CD4-positive, alpha-beta T cell treated with Interleukin-21 for 1 hour (primary cell): ENCODE measurements around the gene KANK2.

Experiments
- DNase-seq: peaks from one replicate; pipeline ENCODE4 v3.0.0-alpha.2; 2020

The KANK2 gene

DNA sequence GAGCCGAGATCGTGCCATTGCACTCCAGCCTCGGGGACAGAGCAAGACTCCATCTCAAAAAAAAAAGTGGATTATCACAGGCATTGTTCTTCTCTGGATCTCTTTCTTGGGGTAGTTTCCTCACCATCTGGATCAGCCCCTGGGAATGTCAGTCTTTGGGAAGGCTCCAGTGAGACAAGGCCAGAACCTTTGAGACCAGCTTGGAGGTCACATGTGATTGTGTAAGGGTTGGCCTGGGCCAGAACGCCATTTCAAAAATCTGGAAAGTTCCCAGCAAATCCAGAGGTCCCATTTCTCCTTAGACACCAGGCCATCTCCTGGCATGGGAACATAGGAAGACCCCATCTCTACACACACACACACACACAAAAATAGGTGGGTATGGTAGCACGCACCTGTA lies 27.8 kb upstream of the KANK2 start:
- DNase-seq: no peak

DNA sequence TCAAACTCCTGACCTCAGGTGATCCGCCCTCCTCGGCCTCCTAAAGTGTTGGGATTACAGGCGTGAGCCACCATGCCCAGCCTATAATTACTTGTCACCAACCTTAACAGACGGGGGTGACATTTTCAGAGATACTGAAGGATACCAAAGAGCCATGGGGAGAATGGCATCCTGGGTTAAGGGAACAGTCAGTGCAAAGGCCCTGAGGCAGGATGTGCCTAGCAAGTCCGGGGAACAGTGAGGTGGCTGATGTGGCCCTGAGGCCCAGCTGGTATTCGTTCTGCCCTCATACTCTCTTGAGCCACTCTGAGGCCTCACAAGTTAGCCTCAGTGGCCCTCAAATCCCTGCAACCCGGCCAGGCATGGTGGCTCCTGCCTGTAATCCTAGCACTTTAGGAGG lies 27.1 kb upstream of the KANK2 start:
- DNase-seq: no peak

DNA sequence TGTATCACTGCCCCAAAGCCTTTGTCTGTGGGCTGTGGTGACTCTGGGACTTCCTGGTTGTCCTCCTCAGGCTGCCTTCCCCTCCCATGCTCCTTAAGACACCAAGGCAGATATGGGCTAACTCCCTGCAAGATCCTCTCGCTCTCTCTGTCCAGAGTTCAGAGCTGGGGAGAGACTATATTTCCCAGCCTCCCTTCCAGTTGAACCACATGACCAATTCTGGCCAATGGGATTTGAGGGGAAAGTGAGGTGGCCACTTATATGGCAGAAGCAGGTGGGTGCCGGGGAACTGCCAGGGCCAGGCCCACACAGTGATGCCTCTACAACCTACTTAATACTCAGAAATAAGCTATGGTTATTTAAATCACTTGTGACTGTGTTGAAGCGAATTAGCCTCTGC lies 25.9 kb upstream of the KANK2 start:
- no peak for DNase-seq

DNA sequence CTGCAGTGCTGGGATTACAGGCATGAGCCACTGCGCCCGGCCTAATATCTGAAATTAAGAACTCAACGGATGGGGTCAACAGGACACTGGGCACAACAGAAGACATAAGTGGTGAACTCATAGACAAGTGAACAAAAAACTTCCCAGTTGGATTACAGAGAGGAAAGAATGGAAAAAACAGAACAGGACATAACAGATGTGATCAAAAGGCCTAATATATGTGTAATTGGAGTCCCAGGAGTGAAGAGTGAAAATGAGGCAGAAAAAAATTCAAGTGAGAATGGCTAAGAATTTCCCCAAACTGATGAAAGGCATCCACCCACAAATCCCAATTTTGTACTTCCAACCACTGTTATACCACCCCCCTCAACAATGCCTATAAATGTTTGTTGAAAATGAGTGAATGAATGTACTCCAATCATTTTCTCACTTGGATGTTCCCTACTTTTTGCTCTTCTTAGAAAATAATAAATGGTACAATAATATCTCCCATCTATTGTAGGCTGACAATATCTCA lies 23.8 kb upstream of the KANK2 start:
- DNase-seq: no peak

DNA sequence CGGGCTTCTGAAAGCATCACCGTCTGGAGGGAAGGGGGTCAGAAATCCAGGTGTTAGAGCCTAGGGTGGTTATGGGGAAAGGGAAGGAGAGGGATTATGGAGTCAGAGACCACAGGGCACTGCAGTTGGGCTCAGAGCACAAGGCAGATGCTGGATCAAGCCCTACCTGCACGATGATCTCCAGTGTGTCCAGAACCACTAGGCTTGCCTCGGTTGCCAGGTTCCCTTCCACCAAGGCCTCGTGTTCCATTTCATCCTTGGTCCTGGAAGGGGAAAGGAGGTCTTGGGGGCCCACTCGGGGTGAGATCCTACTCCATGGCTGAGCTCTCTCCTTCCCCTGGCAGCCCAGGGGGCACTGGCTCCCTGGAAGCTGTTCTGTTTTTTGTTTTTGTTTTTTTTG lies 17.0 kb upstream of the KANK2 start:
- no peak for DNase-seq

DNA sequence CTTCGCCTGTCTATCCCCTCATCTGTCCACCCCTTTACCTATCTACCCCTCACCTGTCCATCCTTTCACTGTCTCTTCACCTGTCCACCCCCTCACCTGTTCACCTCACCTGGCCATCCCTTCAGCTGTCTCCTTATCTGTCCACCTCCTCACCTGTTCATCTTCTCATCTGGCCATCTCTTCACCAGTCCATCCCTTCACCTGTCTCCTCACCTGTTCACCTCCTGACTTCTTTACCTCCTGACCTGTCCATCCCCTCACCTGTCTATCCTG lies 13.2 kb upstream of the KANK2 start:
- DNase-seq: no peak

DNA sequence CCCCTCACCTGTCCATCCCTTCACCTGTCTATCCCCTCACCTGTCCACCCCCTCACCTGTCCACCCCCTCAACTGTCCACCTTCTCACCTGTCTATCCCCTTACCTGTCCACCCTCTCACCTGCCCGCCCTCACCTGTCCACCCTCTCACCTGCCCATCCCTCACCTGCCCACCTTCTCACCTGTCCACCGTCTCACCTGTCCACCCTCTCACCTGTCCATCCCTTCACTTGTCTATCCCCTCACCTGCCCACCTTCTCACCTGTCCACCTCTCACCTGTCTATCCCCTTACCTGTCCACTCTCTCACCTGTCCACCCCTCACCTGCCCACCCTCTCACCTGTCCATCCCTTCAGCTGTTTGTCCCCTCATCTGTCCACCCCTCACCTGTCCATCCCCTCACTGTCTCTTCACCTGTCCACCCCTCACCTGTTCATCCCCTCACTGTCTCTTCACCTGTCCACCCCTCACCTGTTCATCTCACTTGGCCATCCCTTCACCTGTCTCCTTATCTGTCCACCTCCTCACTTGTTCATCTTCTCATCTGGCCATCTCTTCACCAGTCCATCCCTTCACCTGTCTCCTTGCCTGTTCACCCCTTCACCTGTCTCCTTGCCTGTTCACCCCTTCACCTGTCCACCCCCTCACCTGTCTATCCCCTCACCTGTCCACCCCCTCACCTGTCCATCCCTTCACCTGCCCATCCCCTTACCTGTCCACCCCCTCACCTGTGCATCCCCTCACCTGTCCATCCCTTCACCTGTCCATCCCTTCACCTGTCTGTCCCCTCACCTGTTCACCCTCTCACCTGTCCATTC lies 12.7 kb upstream of the KANK2 start:
- no peak for DNase-seq

DNA sequence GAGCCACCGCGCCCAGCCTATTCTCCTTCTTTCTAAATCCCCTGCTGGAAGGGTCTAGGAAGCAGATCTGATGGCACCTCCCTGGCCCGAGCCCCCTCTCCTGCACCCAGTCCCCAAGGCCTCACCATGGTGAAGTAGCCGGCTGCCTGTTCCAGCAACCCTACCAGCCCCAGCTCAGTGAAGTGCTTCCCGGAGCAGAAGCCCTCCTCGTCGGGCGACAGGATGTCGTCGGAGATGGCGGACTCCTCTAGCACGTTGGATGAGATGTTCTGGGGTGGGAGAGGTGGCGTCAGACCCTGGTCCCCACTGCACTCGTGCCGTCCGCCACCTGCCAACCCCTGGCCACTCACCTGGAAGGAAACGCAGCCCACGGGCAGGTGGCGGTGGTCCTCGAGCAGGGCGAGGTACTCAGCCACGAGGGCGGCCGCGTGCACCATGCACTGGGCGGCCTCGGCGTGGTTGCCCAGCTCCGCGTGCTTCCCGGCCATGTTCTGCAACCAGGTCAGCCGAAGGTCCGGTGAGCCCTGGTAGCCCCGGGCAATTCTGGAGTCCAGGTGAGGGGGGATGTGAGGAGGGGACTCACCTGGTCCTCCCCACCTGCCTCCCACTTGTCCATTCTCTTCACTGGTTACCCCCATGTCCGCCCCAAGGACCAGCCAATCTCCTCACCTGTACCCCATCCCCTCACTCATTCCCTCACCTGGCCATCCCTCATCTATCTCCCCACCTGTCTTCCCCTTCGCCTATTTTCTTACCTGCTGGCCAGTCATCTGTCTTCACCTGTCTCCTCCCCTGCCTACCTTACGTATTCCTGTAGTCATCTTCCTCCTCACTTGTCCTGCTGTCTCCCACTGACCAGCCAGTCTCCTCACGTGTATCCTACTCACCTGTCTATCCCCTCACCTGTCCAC lies 11.5 kb upstream of the KANK2 start:
- no peak for DNase-seq

DNA sequence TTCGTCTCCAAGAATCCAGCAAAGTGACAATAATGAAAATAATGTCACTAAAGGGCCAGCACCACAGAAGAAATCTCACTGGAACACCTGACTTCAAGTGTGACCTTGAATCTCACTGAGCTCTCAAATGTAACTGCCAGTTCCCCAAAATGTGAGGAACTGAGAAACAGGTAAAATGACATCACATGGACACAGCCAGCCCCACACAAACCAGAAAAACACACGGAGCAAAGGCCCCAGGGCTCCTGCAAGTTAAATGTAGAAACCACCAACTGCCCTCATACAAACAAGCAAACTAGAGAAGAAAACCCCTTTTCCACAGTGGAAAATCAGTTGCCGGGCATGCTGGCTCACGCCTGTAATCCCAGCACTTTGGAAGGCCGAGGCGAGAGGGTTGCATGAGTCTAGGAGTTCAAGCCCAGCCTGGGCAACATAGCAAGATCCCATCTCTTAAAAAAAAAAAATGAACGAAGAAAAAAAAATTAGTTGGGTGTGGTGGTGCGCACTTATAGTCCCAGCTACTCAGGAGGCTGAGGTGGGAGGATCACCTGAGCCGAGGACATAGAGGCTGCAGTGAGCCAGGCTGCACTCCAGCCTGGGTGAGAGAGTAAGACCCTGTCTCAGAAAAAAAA lies 8.7 kb upstream of the KANK2 start:
- DNase-seq: no peak

DNA sequence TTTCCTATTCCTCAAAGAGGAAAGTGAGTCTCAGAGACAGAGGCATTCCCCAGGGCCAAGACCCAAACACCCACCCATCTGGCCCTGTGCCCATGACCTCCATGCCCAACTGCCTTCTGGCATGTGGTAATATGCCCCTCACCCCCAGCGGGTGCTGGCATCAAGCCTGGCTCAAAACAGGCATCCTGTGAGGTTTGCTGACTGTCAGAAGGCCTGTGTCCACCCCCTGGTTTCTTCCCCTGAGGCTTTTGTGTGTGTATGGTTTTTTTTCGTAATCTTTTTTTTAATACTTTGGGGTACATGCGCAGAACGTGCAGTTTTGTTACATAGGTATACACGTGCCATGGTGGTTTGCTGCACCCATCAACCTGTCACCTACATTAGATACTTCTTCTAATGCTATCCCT lies 7.6 kb upstream of the KANK2 start:
- DNase-seq: no peak

DNA sequence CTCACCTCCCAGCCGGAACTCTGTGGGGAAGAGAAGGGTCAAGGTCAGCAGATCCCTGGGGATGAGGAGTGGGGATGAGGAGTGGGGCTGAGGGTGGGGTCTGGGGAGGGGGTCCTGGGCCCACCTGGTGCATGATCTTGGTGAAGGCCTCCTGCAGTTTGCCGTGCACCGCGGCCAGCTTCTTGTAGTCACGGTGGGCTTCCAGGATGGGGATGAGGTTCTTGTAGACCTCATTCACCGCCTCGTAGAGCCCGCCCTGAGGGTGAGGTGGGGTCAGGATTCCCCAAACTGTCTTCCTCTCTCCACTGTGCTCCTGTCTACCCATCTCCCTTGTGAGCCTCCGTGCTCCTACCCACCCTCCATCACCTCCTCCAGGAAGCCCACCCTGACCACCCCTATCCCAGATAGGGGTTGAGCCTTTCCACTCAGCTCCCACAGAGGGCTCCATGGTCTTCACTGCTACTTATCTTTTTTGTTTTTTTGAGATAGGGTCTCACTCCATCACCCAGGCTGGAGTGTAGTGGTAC lies 6.8 kb upstream of the KANK2 start:
- DNase-seq: no peak

DNA sequence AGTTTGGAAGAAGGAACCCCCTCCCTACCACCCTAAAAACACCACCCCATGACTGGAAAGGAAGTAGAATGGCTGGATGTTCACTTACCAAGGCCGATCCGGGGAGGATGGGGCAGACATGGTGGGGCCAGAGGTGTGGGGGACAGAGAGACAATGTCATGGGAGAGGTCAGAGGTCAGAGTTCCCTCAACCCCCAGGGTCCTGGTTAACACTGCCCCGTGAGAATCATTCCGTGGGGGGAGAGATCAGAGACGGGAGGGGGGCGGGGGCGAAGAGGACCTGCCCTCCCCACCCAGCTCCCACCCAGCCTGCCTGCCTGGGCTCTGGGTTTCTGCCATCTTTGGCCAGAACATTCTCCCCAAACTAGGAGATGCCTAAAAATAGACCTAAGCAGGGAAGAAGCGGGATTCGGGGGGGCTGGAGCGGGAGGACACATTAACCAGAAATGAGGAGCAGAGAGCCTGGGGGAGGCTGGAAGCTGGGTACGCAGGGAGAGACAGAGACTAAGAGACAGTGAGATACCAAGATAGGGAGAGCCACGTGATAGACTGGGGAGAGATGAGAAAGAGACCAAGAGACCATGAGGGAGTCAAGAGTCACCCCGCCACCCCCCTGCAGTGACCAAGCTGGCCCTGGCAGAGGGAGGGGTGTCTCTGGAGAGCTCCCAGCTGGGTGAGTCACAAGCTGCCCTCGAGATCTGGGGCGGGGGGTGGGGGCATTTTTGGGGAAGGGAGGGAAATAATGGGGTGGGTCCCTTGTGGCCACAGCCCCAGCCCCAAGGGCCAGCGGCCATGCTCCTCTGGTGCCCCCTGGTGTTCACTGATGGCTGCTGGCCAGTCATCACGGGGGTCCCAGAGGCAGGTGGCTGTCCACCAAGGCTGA lies 6.1 kb upstream of the KANK2 start:
- DNase-seq: peak; percentile 34

DNA sequence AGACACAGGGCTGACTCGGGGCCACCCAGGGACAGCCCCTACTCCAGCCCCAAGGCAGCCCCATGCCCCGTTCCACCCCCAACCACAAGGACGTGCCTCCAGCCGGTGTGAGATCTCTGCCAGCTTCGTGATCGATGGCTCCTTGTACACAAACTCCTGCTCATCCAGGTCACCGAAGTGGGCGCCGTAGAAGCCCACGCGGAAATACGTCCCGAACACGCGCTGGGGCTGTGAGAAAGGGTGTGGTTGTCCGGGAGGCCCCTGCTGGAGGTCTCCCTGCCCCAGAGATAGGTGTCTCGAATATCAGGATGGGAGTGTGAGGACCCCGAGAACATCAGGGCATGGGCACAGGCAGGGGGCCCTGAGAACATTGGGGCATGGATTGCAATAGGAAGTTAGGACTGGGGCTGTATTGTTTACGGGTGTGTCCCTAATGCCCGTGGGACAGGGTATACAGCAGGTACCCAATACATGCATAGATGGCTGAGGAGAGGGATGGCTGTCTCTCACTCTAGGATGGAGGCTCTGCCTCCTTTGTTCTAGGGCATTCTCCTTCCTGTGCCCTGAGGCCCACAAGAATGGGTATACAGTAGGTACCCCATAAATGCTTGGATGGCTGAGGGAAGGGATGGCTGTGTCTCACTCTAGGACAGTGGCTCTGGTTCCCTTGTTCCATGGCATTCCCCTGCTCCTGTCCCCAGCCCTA lies 5.3 kb upstream of the KANK2 start:
- no peak for DNase-seq

DNA sequence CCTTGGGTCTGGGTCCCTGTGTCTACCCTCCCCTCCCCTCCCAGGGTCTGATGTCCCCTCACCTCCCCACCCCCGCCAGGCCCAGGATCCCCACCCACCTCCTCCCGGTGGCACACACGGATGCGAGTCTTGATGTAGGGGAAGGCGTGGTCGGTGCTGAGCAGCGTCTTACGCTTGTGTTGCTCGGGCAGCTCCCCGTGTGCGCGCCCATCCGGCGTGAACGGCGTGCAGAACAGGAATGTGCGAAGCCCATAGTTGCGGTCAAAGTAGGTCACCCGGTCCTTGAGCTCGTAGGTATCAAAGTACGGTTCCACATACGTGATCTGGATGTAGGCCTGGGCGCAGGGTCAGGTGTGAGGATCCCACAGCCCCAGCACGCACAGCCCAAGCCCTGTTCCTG lies 4.4 kb upstream of the KANK2 start:
- no peak for DNase-seq

DNA sequence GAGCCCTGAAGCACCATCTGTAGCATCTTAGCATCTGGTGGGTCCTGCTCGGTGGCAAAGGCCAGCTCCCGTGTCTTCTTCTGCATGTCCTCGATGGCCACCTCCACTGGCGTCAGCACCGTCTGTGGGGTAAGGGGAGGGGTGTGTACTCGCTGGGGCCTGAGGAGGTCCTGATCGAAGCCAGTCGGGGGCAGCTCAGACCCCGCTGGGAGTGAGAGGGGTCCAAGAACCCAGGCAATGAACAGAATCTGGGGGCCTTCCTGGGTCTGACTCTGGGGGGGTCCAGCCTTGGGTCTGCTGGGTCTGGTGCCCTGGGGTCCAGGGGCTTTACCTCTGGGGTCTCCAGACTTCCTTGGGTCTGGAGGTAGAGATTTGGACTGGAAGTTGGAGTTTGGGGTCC lies 3.6 kb upstream of the KANK2 start:
- no peak for DNase-seq

DNA sequence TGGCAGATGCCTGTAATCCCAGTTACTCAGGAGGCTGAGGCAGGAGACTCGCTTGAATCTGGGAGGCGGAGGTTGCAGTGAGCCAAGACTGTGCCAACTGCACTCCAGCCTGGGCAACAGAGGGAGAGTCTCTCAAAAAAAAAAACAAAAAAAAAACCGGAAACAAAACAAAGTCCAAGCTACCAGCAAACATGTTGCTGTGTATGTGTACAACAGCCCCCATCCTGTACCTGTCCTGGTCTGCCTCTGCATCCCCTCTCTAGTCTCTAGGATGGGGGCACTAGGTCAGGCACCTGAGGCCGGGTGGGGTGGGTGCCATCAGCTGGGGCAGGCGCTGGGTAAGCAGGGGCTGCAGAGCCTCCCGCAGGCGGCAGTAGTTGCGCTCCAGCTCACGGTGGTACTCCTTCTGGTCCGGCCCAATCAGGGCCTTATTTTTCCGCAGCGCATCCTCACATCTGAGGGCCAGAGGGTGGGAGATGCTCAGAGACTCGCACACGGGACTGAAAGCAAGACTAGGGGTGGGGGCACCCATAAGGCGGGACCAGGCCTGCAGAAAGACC lies 2.8 kb upstream of the KANK2 start:
- no peak for DNase-seq

DNA sequence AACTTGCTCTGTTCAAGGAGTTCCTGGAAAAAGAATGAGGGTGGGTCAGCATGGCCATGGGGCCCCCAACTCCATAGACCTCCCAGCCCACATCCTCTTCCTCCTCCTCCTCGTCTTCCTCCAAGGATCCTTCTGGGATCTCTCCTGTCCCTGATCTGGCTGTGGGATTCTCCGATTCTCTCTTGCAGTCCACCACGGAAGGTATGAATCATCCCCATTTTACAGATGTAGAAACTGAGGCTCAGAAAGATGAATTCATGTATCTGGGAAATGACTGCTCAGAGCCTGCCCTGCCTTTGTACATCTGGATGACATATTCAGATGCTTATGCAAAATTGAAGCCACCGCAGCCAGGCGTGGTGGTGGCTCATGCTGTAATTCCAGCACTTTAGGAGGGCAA lies 2.2 kb upstream of the KANK2 start:
- no peak for DNase-seq

DNA sequence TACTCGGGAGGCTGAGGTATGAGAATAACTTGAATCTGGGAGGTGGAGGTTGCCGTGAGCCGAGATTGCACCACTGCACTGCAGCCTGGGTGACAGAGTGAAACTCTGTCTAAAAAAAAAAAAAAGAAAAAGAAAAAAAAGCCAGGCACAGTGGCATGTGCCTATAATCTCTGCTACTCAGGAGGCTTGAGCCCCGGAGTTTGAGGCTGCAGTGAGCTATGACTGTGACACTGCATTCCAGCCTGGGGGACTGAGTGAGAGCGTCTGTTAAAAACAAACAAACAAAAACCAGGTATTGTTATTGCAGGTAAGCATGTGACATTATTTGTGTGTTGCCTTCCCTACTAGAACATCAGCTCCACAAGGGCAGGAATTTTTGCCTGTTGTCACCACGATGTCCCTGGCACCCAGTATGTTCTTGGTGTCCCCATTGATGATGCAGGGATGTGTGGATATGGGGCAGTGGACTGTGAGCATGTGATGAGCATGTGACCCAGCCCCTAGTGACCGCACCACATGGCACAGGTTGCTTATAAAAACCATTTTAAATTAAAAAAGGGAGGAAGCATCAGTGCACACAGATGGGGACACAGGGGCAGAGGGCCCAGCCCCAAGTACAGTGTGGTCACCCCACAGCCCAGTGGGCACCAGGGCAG lies 1.6 kb upstream of the KANK2 start:
- no peak for DNase-seq

DNA sequence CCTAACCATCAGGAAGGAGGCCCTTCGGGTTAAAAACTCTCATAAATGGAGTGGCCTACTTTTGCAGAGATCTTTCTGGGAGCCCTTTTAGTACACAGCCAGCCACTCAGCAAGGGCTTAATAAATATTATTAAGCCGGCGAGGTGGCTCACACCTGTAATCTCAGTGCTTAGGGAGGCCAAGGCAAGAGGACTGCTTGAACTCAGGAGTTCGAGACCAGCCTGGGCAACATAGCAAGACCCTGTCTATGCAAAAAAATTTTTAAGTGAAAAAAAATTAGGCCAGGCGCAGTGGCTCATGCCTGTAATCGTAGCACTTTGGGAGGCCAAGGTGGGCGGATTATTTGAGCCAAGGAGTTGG lies 810 bp upstream of the KANK2 start:
- DNase-seq: no peak

DNA sequence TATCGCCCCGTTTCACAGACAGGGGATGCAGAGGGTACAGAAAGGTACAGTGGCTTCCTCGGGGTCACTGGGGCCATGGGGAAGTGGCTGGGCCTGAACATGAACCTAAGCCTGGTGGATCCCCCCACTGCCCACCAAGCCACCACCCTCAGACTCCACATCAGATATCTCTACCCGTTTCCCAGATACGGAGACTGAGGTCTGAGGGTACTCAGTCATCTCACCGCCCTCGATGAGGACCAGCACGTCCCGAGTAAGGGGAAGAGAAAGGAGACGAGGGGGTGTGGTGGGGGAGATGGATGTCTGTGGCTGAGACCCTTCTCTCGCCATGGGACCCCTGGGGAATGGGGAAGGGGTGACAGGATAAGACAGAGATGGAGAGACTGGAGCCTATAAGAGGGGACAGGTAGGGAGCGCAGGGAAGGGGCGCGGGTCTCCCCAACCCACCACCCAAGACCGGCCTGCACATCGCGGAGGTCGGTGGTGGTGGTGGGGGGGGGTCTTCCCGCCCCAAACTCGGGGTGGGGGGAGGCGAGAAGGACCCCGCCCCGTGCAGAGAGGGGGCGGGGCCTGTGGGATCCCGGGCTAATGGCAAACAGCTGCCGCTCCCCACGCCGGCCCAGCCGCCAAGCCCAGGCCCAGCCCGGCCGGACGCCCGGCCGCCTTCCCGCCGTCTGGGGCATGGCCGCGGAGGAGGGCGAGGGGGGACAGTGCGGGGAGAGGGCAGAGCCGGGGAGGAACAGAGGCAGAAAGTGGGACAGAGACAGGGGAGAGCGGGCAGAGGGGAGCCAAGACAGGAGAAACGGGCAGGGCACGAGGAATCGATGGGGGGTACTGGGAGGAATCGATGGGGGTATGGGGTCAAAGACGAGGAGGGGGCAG lies 698 bp downstream of the KANK2 start:
- DNase-seq: no peak
